GM19395 (cell line): ENCODE measurements around the gene SNX27.
"Not testable (repeated sequence)": the region's sequence is repeated elsewhere in the genome, so short reads cannot be mapped to it uniquely, and the experiment has no call there.

Experiments used
- ATAC-seq: cut with Tn5 transposase; IDR thresholded peaks from one replicate; pipeline ENCODE4 v1.9.1; 2021; ENCODE audit warnings: mild to moderate bottlenecking, moderate library complexity; ENCODE audit not compliant: unreplicated experiment

Gene SNX27

GRCh38 chr1:151718666-151719065, 106.8 kb downstream of the SNX27 start:
- ATAC-seq = no peak

GRCh38 chr1:151720125-151720524, 108.3 kb downstream of the SNX27 start:
- ATAC-seq = no peak

- no peak for ATAC-seq
These were observed 108.7 kb downstream of the SNX27 start for GRCh38 chr1:151720554-151720953.

- ATAC-seq = peak; percentile 68
These were observed 109.3 kb downstream of the SNX27 start, which contains the start of gene RIIAD1 for GRCh38 chr1:151720974-151721787. Gene RIIAD1, plus strand, starts transcription at chr1:151721522. Its CDS starts 15 bp downstream, at chr1:151721537.

GRCh38 chr1:151721788-151722510, 110.1 kb downstream of the SNX27 start:
- no peak for ATAC-seq

GRCh38 chr1:151723726-151724370, 112.0 kb downstream of the SNX27 start:
- no peak for ATAC-seq

GRCh38 chr1:151728151-151729054, 116.6 kb downstream of the SNX27 start:
- no peak for ATAC-seq

GRCh38 chr1:151729157-151729965, 117.5 kb downstream of the SNX27 start:
- no peak for ATAC-seq

- ATAC-seq = no peak
These were observed 118.1 kb downstream of the SNX27 start for GRCh38 chr1:151729966-151730291.

- ATAC-seq = no peak
These were observed 121.3 kb downstream of the SNX27 start for GRCh38 chr1:151733126-151733525.

- ATAC-seq = not testable (repeated sequence)
These were observed 122.1 kb downstream of the SNX27 start for GRCh38 chr1:151733995-151734394.

GRCh38 chr1:151737026-151737425, 125.2 kb downstream of the SNX27 start:
- no peak for ATAC-seq

GRCh38 chr1:151737479-151737878, 125.6 kb downstream of the SNX27 start:
- ATAC-seq = no peak

GRCh38 chr1:151739590-151740355, 127.9 kb downstream of the SNX27 start:
- no peak for ATAC-seq

GRCh38 chr1:151741516-151741915, 129.7 kb downstream of the SNX27 start:
- ATAC-seq = no peak
